ENCODE results near the gene POLN.

Gene POLN

GRCh38 chr4:2079006-2079405, 162.9 kb downstream of the POLN start:
- no peak for DNase-seq

- DNase-seq: no peak
Measured at GRCh38 chr4:2078584-2078983, 163.3 kb downstream of the POLN start.

GRCh38 chr4:2077537-2078460, 164.1 kb downstream of the POLN start:
- no peak for DNase-seq

GRCh38 chr4:2076908-2077536, 164.9 kb downstream of the POLN start:
- DNase-seq: no peak

- no peak for DNase-seq
Measured at GRCh38 chr4:2075987-2076907, 165.7 kb downstream of the POLN start.

- DNase-seq: no peak
Measured at GRCh38 chr4:2075171-2075986, 166.5 kb downstream of the POLN start.

- no peak for DNase-seq
Measured at GRCh38 chr4:2074588-2074987, 167.3 kb downstream of the POLN start.

GRCh38 chr4:2073808-2074481, 168.0 kb downstream of the POLN start:
- no peak for DNase-seq

- no peak for DNase-seq
Measured at GRCh38 chr4:2072971-2073807, 168.7 kb downstream of the POLN start.

- DNase-seq: no peak
Measured at GRCh38 chr4:2071912-2072867, 169.7 kb downstream of the POLN start.

GRCh38 chr4:2071252-2071911, 170.5 kb downstream of the POLN start:
- no peak for DNase-seq

- no peak for DNase-seq
Measured at GRCh38 chr4:2070421-2071251, 171.3 kb downstream of the POLN start.

GRCh38 chr4:2069986-2070385, 171.9 kb downstream of the POLN start:
- no peak for DNase-seq

- no peak for DNase-seq
Measured at GRCh38 chr4:2069161-2069971, 172.6 kb downstream of the POLN start.

- DNase-seq: no peak
Measured at GRCh38 chr4:2068566-2068965, 173.4 kb downstream of the POLN start.

- no peak for DNase-seq
Measured at GRCh38 chr4:2068198-2068470, 173.8 kb downstream of the POLN start.

- DNase-seq: no peak
Measured at GRCh38 chr4:2067446-2068197, 174.3 kb downstream of the POLN start.
